ENCODE data around the gene ARHGEF7.
"Not testable (repeated sequence)": the region's sequence is repeated elsewhere in the genome, so short reads cannot be mapped to it uniquely, and the experiment has no call there.

Gene ARHGEF7

GRCh38 chr13:111253365-111253872, 138.3 kb downstream of the ARHGEF7 start:
- no peak for DNase-seq (ENCODE audit: low read depth in 2 of 2)

- DNase-seq (ENCODE audit: low read depth in 2 of 2) = no peak
These were observed 140.2 kb downstream of the ARHGEF7 start for GRCh38 chr13:111255228-111255790.

GRCh38 chr13:111256458-111256857, 141.3 kb downstream of the ARHGEF7 start:
- no peak for DNase-seq (ENCODE audit: low read depth in 2 of 2)

- DNase-seq (ENCODE audit: low read depth in 2 of 2) = no peak
These were observed 141.8 kb downstream of the ARHGEF7 start for GRCh38 chr13:111256946-111257345.

GRCh38 chr13:111257899-111258298, 142.8 kb downstream of the ARHGEF7 start:
- not testable (repeated sequence) for DNase-seq (ENCODE audit: low read depth in 2 of 2)

GRCh38 chr13:111258637-111259036, 143.5 kb downstream of the ARHGEF7 start:
- DNase-seq (ENCODE audit: low read depth in 2 of 2) = no peak

GRCh38 chr13:111259058-111259457, 143.9 kb downstream of the ARHGEF7 start:
- no peak for DNase-seq (ENCODE audit: low read depth in 2 of 2)

GRCh38 chr13:111261326-111261725, 146.2 kb downstream of the ARHGEF7 start:
- no peak for DNase-seq (ENCODE audit: low read depth in 2 of 2)

GRCh38 chr13:111262281-111262680, 147.2 kb downstream of the ARHGEF7 start:
- DNase-seq (ENCODE audit: low read depth in 2 of 2) = no peak

- DNase-seq (ENCODE audit: low read depth in 2 of 2) = no peak
These were observed 147.6 kb downstream of the ARHGEF7 start for GRCh38 chr13:111262715-111263114.

GRCh38 chr13:111263566-111263965, 148.5 kb downstream of the ARHGEF7 start:
- no peak for DNase-seq (ENCODE audit: low read depth in 2 of 2)

GRCh38 chr13:111265006-111265700, 150.0 kb downstream of the ARHGEF7 start:
- DNase-seq (ENCODE audit: low read depth in 2 of 2) = no peak

- no peak for DNase-seq (ENCODE audit: low read depth in 2 of 2)
These were observed 150.6 kb downstream of the ARHGEF7 start for GRCh38 chr13:111265701-111266035.

GRCh38 chr13:111267205-111267604, 152.1 kb downstream of the ARHGEF7 start:
- no peak for DNase-seq (ENCODE audit: low read depth in 2 of 2)

GRCh38 chr13:111267784-111268183, 152.7 kb downstream of the ARHGEF7 start:
- no peak for DNase-seq (ENCODE audit: low read depth in 2 of 2)

GRCh38 chr13:111269508-111269907, 154.4 kb downstream of the ARHGEF7 start:
- DNase-seq (ENCODE audit: low read depth in 2 of 2) = no peak

- no peak for DNase-seq (ENCODE audit: low read depth in 2 of 2)
These were observed 155.0 kb downstream of the ARHGEF7 start for GRCh38 chr13:111270126-111270525.

GRCh38 chr13:111270765-111271698, 155.9 kb downstream of the ARHGEF7 start:
- DNase-seq (ENCODE audit: low read depth in 2 of 2) = no peak

GRCh38 chr13:111272117-111272516, 157.0 kb downstream of the ARHGEF7 start:
- DNase-seq (ENCODE audit: low read depth in 2 of 2) = no peak

GRCh38 chr13:111275382-111275781, 160.3 kb downstream of the ARHGEF7 start:
- no peak for DNase-seq (ENCODE audit: low read depth in 2 of 2)

GRCh38 chr13:111275995-111276618, 161.0 kb downstream of the ARHGEF7 start:
- DNase-seq (ENCODE audit: low read depth in 2 of 2) = no peak

- no peak for DNase-seq (ENCODE audit: low read depth in 2 of 2)
These were observed 163.1 kb downstream of the ARHGEF7 start for GRCh38 chr13:111278258-111278657.

Data from fibroblast of skin of left biceps (primary cell).